Measurements from ENCODE around the gene MS4A12.
"Not testable (repeated sequence)": the region's sequence is repeated elsewhere in the genome, so short reads cannot be mapped to it uniquely, and the experiment has no call there.

Gene MS4A12, protein sequence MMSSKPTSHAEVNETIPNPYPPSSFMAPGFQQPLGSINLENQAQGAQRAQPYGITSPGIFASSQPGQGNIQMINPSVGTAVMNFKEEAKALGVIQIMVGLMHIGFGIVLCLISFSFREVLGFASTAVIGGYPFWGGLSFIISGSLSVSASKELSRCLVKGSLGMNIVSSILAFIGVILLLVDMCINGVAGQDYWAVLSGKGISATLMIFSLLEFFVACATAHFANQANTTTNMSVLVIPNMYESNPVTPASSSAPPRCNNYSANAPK

DNA sequence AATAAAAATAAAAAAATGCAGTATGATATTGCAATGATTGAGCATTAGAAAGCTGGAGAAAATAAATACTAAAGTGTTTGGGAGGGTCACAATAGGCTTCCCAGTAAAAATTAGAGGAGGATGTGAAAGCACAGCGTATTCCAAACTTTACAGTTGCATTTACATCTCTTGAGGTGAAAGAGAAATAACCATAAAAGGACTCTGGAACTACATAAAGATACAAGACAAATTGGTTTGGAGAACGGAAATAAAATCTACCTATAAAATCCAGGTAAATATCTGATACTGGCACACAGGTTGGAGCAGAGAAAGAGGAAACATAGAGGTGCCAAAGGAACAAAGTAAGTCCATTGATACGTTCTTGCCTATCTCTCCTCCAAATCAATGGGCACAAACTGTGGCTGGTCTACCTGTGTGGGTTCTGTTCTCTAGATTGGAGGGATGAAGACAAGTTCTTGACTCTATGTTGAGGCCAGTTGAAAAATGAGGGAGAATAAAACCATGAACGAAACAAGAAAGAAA lies at the start of gene MS4A12:
TSS of gene MS4A12 (plus strand) at position 291 of the 522 bp plus-strand sequence. CDS start 4,541 bp downstream, outside the sequence.
- DNase-seq: no peak

DNA sequence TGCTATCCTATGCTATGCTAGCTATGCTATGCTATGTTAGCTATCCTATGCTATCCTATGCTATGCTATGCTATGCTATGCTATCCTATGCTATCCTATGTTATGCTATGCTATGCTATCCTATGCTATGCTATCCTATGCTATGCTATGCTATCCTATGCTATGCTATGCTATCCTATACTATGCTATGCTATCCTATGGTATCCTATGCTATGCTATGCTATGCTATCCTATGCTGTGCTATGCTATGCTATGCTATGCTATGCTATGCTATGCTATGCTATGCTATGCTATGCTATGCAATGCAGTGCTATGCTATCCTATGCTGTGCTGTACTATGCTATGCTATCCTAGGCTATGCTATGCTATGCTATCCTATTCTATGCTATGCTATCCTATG lies 45.5 kb upstream of the MS4A12 start:
- DNase-seq: no peak

DNA sequence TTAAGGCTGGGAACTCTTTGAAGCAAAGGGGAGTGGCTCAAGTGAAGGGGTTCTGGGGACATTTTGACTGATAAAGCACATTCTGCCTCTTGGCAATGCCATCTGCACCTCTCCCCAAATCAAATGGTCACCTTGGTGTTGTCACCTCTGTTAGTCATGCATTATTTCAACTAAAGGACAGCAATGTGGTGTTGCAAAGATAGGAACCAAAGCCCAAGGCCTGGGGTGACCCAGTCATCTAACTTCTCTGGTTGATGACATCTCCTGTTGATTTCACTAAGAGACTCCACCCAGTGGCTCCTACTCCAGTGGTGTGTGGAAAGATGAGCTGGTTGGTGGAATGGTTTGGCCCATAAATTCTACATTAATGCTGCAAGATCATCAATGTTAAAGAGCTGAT lies 44.7 kb upstream of the MS4A12 start:
- no peak for DNase-seq

DNA sequence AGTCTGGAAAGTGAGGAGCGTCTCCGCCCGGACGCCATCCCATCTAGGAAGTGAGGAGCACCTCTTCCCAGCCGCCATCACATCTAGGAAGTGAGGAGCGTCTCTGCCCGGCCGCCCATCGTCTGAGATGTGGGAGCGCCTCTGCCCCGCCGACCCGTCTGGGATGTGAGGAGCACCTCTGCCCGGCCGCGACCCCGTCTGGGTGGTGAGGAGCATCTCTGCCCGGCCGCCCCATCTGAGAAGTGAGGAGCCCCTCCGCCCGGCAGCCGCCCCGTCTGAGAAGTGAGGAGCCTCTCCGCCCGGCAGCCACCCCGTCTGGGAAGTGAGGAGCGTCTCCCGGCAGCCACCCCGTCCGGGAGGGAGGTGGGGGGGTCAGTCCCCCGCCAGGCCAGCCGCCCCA lies 41.4 kb upstream of the MS4A12 start:
- DNase-seq: not testable (repeated sequence)

DNA sequence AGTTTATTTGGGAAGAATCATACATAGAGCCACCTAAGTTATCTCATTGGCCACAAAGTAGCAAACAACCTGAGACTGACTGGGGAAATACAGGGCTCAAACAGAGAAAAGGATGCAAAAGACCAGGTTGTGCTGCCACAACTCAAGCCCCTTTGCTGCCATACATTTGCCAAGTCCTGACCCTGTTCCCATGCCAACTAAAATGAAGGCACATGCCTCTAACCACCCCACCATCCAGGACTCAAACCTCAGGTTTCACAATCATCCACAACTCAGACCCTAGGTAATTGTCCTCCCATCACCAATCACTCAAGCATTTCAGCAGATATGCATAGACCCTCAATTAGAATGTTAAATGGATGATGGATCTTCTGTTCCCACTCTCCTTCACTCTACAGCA lies 38.4 kb upstream of the MS4A12 start:
- DNase-seq: no peak

DNA sequence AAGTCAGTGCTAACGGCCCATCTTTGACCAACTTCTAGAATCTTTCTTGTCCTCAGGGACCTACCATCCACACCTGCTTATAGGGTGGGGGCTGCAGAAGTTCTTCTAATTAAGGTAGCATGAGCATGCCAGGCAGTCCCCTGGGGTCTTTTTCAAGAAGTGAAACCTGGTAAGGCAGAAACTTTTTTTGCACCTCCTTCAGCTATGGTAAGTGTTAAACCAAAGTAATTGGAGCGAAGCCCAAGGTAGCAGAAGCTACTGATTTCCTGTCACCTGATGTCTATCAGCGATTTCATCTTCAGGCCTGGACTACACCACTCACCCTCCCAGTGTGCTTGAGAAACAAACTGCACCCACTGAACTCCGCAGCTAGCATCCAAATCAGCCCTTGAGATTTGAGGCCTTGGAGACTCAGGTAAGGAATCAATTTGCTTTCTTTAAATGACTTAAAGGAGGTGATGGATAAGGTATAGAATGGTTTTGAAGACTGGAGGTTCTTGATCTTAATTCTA lies 37.0 kb upstream of the MS4A12 start, which contains the start of gene MS4A1:
TSS of gene MS4A1 (plus strand) at position 317 of the 512 bp plus-strand sequence. CDS start 6,528 bp downstream, outside the sequence.
- no peak for DNase-seq

DNA sequence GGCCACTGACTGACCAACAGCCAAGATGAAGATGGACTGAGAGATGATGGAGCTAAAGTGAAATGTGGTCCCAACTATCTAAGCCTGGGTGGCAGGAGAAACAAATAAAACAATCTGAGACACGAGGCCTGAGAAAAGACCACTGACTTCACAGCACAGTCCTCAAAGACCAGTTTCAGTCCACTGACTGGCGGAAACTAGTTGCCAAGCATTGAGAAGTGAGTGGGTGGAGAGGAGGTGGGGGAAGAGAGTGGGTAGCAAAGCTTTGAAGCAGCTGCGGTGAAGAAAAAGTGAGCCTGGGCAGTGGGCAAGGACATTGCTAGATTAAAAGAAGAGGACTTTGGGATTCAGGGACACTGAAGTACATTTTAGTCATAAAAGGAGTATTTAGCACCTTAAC lies 35.0 kb upstream of the MS4A12 start:
- DNase-seq: no peak

DNA sequence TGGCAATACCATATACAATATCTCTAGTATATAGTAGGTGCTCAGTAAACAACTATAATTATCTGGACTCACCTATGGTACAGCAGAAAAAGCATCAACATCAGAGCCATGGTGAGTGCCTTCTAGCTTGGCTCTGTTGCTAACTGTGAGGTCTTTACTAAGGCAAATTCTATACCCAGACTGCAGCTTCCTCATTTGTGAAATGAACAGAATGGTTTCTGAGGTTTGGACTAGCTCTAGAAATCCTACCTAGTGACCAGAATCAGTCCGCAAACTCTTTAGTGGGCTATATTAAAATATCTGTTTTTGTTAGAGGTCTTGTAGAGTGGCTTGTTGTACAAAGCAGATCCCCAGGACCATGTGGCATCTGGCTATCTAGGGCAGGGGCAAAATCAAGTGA lies 33.2 kb upstream of the MS4A12 start:
- DNase-seq: no peak

DNA sequence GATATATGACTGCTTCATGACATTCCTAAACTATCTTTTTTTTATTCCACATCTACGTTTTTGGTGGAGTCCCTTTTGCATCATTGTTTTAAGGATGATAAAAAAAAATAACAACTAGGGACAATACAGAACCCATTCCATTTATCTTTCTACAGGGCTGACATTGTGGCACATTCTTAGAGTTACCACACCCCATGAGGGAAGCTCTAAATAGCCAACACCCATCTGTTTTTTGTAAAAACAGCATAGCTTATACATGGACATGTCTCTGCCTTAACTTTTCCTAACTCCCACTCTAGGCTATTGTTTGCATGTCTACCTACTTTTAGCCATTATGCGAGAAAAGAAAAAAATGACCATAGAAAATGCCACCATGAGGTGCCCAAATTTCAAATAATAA lies 23.7 kb upstream of the MS4A12 start:
- DNase-seq: no peak

DNA sequence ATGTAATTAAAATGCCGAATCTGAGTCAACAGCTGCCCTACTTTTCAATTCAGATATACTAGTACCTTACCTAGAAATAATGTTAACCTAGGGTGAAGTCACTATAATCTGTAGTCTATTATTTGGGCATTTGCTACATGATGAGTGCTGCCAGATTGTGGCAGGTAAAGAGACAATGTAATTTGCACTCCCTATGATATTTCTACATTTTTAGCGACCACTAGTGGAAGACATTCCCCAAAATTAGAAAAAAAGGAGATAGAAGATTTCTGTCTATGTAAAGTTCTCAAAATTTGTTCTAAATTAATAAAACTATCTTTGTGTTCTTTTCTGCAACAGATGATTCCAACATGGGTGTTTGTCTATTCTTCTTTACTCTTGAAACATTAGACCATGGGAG lies 22.9 kb upstream of the MS4A12 start:
- no peak for DNase-seq

DNA sequence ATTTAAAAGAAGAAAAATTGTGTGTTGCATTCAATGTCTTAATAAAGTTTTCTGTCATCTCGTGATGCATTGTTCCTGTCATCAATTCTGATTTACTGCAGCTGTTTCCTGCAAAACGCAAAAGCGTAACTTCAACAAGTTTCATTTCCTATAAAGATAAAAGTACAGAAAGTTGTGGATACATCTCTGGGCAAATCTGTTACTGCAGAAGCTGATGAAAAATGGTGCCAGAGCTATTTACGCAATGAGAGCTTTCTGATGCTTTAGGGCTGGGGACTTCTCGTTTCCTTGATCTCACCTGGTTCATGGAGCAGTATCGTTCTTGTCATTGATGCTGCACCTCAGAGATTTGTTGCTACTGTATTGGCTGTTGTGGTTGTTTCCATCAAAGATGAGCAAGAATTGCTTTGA lies 15.5 kb upstream of the MS4A12 start:
- no peak for DNase-seq

DNA sequence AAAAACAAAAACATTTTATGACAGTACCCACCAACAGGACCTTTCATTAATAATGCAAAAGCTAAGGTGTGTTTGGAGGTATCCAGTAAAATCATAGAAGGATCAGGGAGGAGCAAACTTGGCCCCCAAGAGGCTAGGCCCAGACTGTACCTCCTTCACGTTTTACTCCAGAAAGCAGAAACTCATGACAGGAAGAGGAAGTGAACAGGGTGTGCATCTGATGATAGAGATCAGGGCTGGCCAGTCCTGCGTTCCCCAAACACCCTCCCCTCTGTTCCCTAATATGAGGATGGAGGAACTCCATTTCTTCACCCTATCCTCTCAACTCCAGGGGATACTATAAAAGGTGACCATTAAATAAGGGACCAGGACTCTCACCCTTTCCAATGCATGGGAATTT lies 10.2 kb upstream of the MS4A12 start:
- DNase-seq: no peak

DNA sequence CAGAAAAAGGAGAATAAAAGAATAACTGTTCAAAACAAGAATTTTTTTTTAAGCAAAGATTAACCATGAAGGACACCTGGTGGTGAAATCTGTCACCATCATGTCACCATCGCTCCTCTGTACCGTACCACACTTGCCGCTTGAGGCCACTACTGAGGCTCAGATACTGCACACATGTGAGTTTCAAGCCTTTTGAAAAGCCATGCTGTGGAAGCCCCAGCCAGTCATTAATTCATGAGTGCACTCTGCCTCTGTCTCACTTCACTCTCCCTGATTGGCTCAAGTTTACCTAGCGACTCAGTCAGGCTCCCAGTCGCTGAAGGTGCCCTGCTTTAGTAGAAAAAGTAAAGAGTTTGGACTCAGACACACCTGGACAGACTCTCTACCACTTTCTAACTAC lies 6.6 kb upstream of the MS4A12 start:
- no peak for DNase-seq

DNA sequence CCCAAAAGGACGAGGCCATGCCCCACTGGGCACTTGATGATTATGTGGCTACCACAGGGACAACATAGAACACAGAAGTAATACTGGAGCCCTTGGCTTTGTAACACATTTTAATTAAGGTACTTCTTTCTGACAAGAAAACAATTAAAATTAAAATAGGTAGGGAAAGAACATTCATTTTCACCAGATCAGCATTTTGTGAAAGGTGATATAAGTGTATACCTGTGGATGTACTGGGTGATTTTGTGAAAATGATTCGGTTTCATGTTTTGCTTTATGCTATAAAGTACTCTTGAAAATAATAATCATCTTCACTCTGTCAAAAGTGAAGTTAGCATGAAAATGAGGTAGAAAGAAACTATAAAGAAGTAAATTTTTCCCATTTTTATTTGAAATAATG lies 876 bp downstream of the MS4A12 start:
- no peak for DNase-seq

DNA sequence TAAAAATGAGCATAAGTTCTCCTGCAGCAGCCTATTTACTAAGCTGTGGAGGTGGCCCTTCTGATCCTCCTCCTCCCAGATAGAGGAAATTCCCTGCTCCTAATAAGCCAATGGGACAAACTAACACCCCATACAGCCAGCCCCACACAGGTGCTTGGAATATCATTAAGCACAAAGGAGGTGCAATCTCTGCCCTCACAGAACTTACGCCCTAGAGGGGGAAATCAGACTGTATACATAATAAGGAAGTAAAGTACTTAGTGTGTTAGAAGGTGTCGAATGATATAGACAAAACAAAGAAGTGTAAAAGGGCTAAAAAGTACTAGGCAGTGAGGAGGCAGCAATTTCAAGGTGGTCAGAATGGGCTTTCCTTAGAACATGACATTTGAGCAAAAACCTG lies 5.8 kb downstream of the MS4A12 start:
- DNase-seq: no peak

DNA sequence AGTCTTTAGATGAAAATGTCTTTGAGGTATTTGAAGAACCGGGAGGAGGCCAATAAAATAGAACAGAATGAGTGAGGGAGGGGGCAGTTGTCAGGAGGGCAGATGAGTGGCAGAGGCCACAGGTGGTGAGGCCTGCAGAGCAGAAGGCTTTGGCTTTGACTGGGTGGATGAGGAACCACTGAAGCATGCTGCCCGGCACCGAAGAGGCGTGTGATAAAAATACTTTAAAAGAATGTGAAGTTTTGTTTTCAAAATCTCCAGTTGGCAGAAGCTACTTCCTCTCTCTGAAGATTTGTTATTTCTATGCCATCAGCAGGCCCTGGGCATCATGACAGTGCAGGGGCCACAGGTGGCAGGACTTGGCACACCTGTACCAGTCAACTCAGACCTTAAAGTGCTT lies 6.3 kb downstream of the MS4A12 start:
- no peak for DNase-seq

DNA sequence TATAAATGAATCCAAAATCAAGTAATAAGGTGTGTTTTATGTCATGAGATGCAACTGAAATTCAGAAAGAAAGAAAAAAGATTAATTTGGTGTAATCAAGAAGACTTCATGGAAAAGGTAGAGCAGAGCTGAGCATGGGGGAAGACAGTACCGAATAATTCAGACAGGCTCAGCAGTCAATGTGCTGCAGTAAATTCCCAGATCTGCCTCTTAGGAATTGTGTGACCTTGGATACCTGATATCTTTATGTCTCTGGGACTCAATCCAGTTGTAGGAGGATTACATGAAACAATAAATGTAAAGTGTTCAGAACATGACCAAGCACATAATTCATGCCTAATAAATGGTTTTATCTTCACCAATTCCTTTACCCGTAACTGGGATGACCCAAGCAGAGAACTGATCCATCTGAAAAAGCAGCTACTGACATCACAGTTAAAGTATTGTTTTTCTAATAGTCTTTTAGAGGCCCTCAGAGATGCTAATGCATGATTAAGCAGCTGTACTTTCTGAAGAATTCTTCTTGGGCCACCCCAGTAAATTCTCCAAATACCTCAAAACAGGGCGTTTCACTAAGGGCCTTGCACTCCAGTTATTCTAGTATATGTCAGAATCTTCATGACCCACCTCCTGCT lies 7.8 kb downstream of the MS4A12 start:
- no peak for DNase-seq

DNA sequence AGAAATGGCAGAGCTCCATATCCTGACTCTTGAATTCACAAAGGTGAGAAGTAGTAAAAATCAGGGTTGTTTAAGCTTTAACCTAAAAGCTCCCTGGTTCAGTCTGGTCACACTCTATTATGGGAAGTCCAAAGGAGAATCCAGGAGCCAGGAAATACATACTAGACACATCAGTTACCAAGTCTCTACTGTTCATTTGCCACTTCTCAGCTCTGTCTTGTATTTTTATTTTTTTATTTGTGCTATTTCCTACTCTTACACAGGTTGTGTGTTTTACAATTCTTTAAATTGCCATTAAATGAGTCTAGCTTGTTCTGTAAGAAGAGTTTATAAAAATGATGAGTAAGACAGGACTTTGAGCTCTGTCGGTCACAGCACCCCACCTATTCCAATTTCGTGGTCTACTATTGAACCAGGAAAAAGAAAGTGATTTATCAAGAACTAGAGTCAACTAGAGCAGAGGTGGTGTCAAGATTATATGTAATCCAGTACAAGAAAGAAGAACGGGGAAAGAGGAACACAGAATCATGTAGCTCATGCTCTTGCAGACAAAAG lies 9.7 kb downstream of the MS4A12 start:
- DNase-seq: no peak

DNA sequence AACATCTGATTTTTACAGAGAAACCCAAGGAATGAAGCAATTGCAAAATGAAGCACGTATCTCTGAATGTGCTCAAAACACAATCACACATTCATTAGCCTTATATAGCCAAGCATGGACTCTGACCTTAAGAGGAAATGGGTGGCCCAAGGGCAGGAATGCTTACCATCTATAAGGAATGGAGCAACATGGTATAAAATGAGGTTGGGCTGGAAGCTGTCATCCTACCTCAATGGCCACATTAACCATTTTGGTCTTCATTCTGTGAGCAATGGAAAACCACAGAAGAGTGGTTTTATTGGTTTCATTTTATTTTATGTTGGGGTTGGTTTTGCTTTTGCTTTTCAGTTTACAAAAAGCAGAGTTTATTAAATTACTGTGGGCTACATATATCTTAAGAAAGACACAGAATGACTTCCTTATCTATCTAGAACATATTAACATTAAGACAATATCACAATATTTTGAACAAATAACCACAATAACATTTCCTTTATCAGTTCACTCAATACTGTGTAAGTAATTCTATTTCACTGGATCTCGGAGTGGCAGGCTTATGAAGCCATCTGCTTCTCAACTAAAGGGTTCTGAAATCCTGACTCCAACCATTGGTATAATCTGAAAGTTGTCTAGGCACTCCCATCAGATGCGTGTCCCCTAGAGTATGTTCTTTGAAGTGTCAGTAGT lies 11.8 kb downstream of the MS4A12 start:
- no peak for DNase-seq

DNA sequence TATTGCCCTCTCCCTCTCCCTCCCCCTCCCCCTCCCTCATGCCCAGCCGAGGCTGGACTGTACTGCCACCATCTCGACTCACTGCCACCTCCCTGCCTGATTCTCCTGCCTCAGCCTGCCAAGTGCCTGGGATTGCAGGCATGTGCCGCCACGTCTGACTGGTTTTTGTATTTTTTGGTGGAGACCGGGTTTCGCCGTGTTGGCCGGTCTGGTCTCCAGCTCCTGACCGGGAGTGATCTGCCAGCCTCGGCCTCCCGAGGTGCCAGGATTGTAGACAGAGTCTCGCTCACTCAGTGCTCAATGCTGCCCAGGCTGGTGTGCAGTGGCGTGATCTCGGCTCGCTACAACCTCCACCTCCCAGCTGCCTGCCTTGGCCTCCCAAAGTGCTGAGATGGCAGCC lies 17.0 kb downstream of the MS4A12 start:
- not testable (repeated sequence) for DNase-seq

DNA sequence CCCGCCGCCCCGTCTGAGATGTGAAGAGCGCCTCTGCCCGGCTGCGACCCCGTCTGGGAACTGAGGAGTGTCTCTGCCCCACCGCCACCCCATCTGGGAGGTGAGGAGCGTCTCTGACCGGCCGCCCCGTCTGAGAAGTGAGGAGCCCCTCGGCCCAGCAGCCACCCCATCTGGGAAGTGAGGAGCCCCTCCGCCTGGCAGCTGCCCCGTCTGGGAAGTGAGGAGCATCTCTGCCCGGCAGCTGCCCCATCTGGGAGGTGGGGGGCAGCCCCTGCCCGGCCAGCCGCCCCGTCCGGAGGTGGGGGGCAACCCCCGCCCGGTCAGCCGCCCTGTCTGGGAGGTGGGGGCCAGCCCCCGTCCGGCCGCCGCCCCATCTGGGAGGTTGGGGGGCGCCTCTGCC lies 17.6 kb downstream of the MS4A12 start:
- not testable (repeated sequence) for DNase-seq

DNA sequence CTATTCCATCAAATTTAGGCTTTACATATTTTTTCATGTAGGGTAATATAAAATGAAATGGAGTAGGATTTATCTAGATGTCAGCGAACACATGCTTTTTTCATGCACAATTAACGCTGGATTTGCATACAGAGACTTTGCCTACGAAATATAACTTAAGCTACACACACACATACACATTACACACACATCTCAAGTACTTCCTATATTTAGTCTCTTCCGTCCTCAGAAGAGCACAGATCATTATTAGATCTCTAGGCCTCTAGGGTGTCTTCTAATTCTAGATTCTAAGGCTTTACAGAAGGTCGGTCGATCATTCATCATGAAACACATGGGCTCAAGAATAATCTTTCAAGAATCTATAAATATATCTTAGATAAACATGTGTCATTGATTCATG lies 18.8 kb downstream of the MS4A12 start:
- DNase-seq: no peak

DNA sequence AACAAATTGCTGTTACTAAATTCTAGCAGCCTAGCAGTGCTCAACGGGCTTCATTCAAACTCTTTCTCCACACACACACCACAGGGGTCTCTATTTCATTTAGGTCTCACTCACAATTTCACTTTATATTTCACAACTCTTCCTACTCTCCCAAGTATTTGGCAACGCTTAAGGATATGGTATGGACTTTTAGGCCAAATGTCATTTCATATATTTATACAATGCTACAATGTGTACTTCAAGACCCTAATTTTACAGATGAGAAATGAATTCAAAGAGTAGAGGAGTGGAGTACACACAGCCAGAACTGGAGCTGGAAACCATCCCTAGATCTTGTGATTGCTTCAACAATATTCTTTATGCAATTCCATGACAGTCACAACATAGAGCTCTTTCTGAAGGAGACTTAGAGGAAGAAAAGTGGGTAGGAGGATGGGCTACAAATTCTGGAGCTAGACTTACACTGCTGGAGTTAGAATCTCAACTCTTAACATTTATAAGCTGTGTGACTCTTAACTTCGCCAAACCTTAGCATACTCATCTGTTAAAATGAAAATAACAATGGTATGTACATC lies 20.2 kb downstream of the MS4A12 start:
- no peak for DNase-seq
